ACHN (cell line): Measurements from ENCODE around the gene IRAK2.

Experiments used
- DNase-seq: peaks from one replicate; pipeline ENCODE4 v3.0.0-alpha.2; 2015
- in situ Hi-C: cut with HindIII; loops from 2 replicates; pipeline ENCODE4 v1.10.0; 2017; ENCODE audit warnings: low sequenced_read_pairs, low pct_ligation_motif_present, low pct_unique_long_range_greater_than_20kb

The IRAK2 gene

GRCh38 chr3:10185804-10186762 lies 21.4 kb downstream of the IRAK2 start:
- in situ Hi-C loops, result no loop called here
- DNase-seq, result no peak

GRCh38 chr3:10187290-10187876 lies 22.7 kb downstream of the IRAK2 start:
- in situ Hi-C loops, result no loop called here
- DNase-seq, result no peak

DNA sequence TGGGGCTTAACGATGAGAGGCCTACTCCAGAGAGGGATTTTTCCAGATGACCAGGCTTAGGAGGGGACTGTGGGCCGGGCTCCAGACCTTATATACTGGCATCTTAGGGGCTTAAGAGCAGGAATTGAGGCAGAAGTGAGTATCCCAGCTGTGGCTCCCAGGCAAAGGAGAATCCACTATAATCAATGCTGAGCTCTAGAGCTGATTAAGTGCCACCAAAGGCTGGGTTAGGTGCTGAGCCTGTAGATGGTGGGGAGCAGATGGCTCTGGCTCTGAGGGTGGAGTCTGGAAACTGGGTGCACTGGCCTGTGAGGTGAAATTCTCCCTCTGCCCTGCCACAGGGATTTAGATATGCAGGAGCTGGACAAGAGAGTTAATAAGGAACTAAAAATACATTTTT lies 23.2 kb downstream of the IRAK2 start:
- no peak for DNase-seq
- in situ Hi-C loops, result no loop called here

DNA sequence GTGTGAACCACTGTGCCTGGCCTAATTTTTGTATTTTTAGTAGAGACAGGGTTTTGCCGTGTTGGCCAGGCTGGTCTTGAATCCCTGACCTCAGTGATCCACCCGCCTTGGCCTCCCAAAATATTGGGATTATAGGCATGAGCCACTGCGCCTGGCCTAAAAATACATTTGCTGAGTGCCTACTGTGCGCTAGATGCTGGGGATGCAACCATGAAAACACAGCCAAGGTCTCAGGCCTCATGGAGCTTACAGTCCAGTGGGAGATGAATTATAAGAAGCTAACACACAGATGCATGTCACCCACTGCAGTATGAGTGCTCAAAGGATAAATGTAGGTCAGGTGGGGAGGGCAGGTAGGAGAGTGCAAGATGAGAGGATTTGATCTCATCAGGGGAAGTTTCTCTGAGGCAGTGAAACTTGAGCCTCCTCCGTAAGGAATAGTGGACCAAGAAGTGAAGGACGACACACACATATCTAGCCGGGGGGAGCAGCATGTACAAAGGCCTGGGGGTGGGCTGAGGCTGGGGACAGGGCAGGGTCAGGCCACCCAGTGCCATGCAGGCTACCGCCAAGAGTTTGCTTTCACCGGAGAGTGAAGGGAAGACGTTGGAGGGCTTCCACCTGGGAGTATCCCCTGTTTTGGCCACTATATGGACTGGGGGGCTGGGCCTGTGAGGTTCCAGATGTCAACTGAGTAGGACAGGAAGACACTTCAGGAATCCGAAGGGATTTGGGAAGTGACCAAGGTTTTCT lies 24.3 kb downstream of the IRAK2 start:
- DNase-seq, result no peak
- in situ Hi-C loops, result no loop called here

GRCh38 chr3:10189557-10190354 lies 25.0 kb downstream of the IRAK2 start:
- DNase-seq, result no peak
- in situ Hi-C loops, result no loop called here

GRCh38 chr3:10192953-10193691 lies 28.4 kb downstream of the IRAK2 start:
- in situ Hi-C loops, result no loop called here
- peak; percentile 95 for DNase-seq

DNA sequence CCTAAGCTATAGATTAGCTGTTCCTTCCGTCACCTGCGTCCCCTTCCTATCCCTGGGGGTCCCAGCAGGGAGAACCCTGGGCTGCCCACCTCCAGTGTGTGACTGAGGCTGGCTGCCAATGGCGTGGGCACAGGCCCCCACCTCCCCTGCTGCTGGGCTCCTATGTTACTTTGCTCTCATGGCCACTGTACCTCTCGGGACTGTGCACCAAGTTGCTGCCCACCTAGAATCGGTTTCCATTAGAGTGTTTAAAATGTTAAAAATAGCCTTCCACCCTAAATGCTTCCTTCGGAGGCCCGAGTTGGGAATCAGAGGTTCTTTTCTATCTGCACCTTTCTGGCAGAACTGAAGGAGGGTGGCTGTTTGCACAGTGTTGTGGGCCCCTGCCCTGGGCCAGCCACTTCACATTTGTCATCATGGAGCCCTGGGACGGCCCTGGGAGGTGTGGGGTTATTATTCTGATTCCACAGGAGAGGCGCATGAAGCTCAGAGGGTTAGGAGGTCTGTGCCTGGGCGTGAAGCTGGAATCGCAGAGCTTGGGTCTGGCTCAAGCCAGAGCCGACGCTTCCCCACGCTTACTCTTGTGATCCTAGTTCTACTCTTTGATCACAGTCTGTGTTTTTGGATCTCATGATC lies 29.1 kb downstream of the IRAK2 start:
- in situ Hi-C loops, result no loop called here

DNA sequence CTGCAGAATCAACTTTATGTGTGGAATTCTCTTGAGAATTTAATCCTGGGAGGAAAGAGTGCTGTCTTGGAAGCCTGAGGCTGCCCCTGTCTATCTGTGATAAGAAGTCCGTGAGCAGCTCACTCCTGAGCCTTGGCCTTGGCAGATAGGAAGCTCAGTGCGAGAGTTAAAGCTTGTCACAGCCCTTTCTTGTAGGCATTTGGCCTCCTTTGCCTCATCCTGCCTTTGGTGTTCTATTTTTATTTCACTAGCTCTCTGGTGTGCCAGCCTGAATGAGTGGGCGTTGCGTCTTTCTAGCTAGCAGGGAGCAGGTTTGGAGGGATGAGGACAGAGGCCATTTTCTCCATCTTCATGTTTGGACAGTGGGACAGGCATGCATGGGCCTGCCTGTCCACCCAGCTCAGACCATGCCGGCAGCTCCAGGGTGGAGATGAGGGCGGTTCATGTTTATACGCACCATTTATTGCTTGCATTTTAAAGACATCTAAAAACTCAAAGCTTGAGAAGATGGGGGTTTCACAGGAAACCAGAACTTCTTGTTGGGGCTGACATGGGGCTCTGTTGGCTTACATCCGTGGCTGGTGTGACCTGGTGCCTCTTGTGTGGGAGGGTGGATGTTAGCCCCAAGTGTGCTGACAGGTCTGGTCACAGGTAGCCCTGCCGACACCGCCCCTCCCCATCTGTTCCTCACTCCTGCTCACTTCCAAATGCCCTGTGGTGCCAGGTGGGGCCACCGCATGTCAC lies 29.8 kb downstream of the IRAK2 start:
- DNase-seq, result no peak
- in situ Hi-C loops, result no loop called here

More for the DNA sequence above, 29.1 kb downstream of the IRAK2 start:
- no peak for DNase-seq

DNA sequence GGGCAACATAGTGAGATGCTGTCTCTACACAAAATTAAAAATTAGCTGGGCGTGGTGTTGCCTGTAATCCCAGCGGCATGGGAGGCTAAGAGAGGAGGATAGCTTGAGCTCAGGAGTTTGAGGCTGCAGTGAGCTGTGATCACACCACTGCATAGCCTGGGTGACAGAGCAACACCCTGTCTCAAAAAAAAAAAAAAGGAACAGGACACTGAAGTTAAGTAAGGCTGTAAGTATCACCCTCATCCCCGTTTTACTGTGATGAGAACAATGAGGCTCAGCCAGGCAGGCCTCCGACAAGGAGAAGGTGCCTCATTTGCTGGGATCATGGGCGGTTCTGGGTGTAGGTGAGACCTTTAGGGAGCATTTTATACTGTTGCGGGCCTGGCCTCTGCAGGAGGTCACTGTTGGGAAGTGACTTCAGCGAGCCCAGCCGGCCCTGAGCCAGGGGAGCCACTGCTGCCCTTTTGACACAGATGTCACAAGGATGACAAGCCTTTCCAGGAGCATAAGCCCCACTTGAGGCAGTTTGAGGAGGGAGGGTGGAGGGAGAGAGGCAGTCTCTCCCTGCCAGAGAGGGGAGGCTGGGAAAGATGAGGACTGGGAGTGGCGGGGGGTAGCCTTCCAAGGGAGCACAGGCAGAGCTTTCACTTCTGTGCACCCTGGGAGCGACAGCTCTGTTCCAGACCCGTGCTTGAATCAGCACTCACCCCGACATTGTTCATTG lies 30.8 kb downstream of the IRAK2 start:
- in situ Hi-C loops, result no loop called here
- DNase-seq, result no peak

GRCh38 chr3:10196389-10197052 lies 31.8 kb downstream of the IRAK2 start:
- DNase-seq, result no peak
- in situ Hi-C loops, result no loop called here

DNA sequence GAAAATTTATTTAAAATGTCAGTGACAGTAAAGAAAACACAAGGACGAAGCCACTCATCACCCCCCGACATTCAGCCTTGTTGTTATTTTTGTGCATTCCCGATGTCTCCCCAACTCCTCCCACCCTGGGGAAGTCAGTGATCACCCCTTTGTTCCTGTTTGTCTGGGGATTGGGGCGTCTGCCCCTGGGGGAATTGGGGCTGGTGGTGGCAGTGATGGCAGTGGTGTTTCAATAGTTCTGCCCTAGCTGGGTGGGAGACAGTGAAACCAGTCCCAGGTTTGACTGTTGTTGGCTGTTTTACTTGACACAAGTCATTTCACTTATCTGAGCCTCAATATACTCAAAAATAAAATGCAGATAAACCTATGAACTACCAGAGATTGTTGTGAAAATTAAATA lies 33.5 kb downstream of the IRAK2 start:
- no peak for DNase-seq
- in situ Hi-C loops, result no loop called here

- DNase-seq, result peak; percentile 52
Observed at GRCh38 chr3:10198761-10199649, 34.3 kb downstream of the IRAK2 start.

GRCh38 chr3:10204921-10205320 lies 40.2 kb downstream of the IRAK2 start:
- in situ Hi-C loops, result no loop called here
- no peak for DNase-seq

More at GRCh38 chr3:10198761-10199649, 34.3 kb downstream of the IRAK2 start:
- in situ Hi-C loops, result no loop called here

- peak; percentile 91 for DNase-seq
- in situ Hi-C loops, result no loop called here
Observed at GRCh38 chr3:10205451-10206165, 40.9 kb downstream of the IRAK2 start.
